PC-3 (cell line): ENCODE data around the gene NOL6. TPM values are rescaled to one million over a fixed set of nuclear protein-coding genes. Genes with fewer than 3 reads are reported as not detected.

Experiments
- ATAC-seq: fragments of 200-7000 bp; cut with Tn5 transposase; 2 replicates; pipeline ENCODE4 v1.9.1; 2020; ENCODE audit warnings: mild to moderate bottlenecking, moderate library complexity
- BruUV-seq: library from RNA; stranded (reverse); fragments of 400-500 nt; replicated peaks from 2 replicates; lab custom pipeline; 2021; lab: Mats Ljungman, UMichigan
- CTCF ChIA-PET: fragments of 300-600 bp; sonication (Branson Sonifier 250); formaldehyde crosslinking; loops from one replicate; lab custom pipeline; 2022; ENCODE audit warnings: antibody characterized with exemption; lab: Charles Lee
- POLR2A ChIA-PET: fragments of 300-600 bp; sonication (Branson Sonifier 250); formaldehyde crosslinking; loops from one replicate; lab custom pipeline; 2022; ENCODE audit warnings: antibody characterized with exemption; ENCODE audit not compliant: unreplicated experiment; lab: Charles Lee
- DNase-seq: peaks from one replicate; pipeline ENCODE4 v3.0.0-alpha.2; 2015
- H2AFZ ChIP-seq: fragments of 300-600 bp; sonication (generic); 2 replicates; pipeline ENCODE4 v1.6.0; 2016; ENCODE audit warnings: antibody characterized with exemption, low read length
- H3F3A ChIP-seq: fragments of 300-600 bp; sonication (generic); one replicate; pipeline ENCODE4 v1.6.0; 2017; ENCODE audit warnings: antibody characterized with exemption, low read length, control low read depth, mild to moderate bottlenecking; ENCODE audit not compliant: unreplicated experiment
- H3K27ac ChIP-seq: fragments of 300-600 bp; sonication (generic); 2 replicates; pipeline ENCODE4 v1.5.1; 2016; ENCODE audit warnings: mild to moderate bottlenecking, low read length
- H3K27me3 ChIP-seq: fragments of 300-600 bp; sonication (generic); 2 replicates; pipeline ENCODE4 v1.6.1; 2016; ENCODE audit warnings: low read length, mixed read lengths
- H3K36me3 ChIP-seq: fragments of 300-600 bp; sonication (generic); 2 replicates; pipeline ENCODE4 v1.6.1; 2016; ENCODE audit warnings: low read depth, mixed run types, low read length, mixed read lengths
- H3K4me1 ChIP-seq: fragments of 300-600 bp; sonication (generic); 2 replicates; pipeline ENCODE4 v1.5.1; 2016; ENCODE audit warnings: low read length; ENCODE audit not compliant: insufficient read depth
- H3K4me2 ChIP-seq: fragments of 300-600 bp; sonication (generic); 2 replicates; pipeline ENCODE4 v1.6.0; 2016; ENCODE audit warnings: low read length
- H3K4me3 ChIP-seq: fragments of 300-600 bp; sonication (generic); 2 replicates; pipeline ENCODE4 v1.5.1; 2016; ENCODE audit warnings: mild to moderate bottlenecking, low read length, mixed read lengths
- H3K79me2 ChIP-seq: fragments of 300-600 bp; sonication (generic); 2 replicates; pipeline ENCODE4 v1.6.1; 2017; ENCODE audit warnings: low read length, mixed read lengths
- H3K9ac ChIP-seq: fragments of 300-600 bp; sonication (generic); 2 replicates; pipeline ENCODE4 v1.6.0; 2016; ENCODE audit warnings: mild to moderate bottlenecking, low read length
- H3K9me2 ChIP-seq: fragments of 300-600 bp; sonication (generic); replicated peaks from 2 replicates; pipeline ENCODE4 v1.6.1; 2016; ENCODE audit warnings: mixed run types, low read length, mixed read lengths
- H3K9me3 ChIP-seq: fragments of 300-600 bp; sonication (generic); 2 replicates; pipeline ENCODE4 v1.6.1; 2016; ENCODE audit warnings: low read length, mixed read lengths
- H4K20me1 ChIP-seq: fragments of 300-600 bp; sonication (generic); 2 replicates; pipeline ENCODE4 v1.6.1; 2016; ENCODE audit warnings: low read length, mixed read lengths
- CTCF ChIP-seq: fragments of 300-600 bp; sonication (generic); conservative IDR thresholded peaks from 2 replicates; pipeline ENCODE4 v1.5.1; 2017; ENCODE audit warnings: antibody characterized with exemption, low read depth, mild to moderate bottlenecking, low read length
- EZH2 ChIP-seq: fragments of 300-600 bp; sonication (generic); IDR thresholded peaks from one replicate; pipeline ENCODE4 v1.6.1; 2017; ENCODE audit warnings: antibody characterized with exemption, mild to moderate bottlenecking, low read length; ENCODE audit not compliant: unreplicated experiment
- EZH2phosphoT487 ChIP-seq: fragments of 300-600 bp; sonication (generic); IDR thresholded peaks from 2 replicates; pipeline ENCODE4 v1.6.1; 2018; ENCODE audit warnings: mild to moderate bottlenecking, antibody characterized with exemption, low read length, borderline replicate concordance
- intact Hi-C: fragments of 100-400 bp; cut with micrococcal nuclease; formaldehyde crosslinking; loops from 2 replicates; pipeline ENCODE4 v1.9.0; 2023
- total RNA-seq: library from RNA; depleted of rRNA; stranded (reverse); fragments of >200 nt; gene quantifications from 2 replicates; pipeline ENCODE4 v1.2.3, GENCODE V29; 2014

The NOL6 gene
- total RNA-seq, 1 experiment from 2014 or later: 35.9 TPM

- ChIA-PET CTCF (no interaction called here), POLR2A (no interaction called here)
- BruUV-seq: no TSS peak
- H2AFZ ChIP-seq: no peak overlapping the region
- H3K27ac ChIP-seq: no peak overlapping the region
- no peaks in the 10 kb centered on the region for H3K36me3 ChIP-seq
- no peaks in the 10 kb centered on the region for H4K20me1 ChIP-seq
- H3K4me1 ChIP-seq: peaks cover 29% of the 10 kb centered on the region
- TF ChIP-seq CTCF (no peak), EZH2 (no peak), EZH2phosphoT487 (no peak)
- ATAC-seq (no peak), DNase-seq (no peak)
- H3K4me3 ChIP-seq: no peak overlapping the region
- no peak overlapping the region for H3K9ac ChIP-seq
- H3K27me3 ChIP-seq: no peaks in the 10 kb centered on the region
- no peaks in the 10 kb centered on the region for H3K9me2 ChIP-seq
- H3K4me2 ChIP-seq: no peak overlapping the region
- H3K79me2 ChIP-seq: no peaks in the 10 kb centered on the region
- H3F3A ChIP-seq: no peaks in the 10 kb centered on the region
- no peaks in the 10 kb centered on the region for H3K9me3 ChIP-seq
- intact Hi-C loops: no loop called here
Measured at GRCh38 chr9:33416996-33417395, 56.7 kb downstream of the NOL6 start.

GRCh38 chr9:33415501-33416038 is 58.2 kb downstream of the NOL6 start:
- DNase-seq (peak; percentile 96), ATAC-seq (peak; percentile 95)
- no TSS peak for BruUV-seq
- H3K9me2 ChIP-seq: no peaks in the 10 kb centered on the region
- no peaks in the 10 kb centered on the region for H3K79me2 ChIP-seq
- peak overlapping the region; percentile 75 for H3K4me2 ChIP-seq
- H2AFZ ChIP-seq: peak overlapping the region; percentile 33; the same call in 1 of the 2 replicates
- H3F3A ChIP-seq: no peaks in the 10 kb centered on the region
- peaks cover 29% of the 10 kb centered on the region for H3K4me1 ChIP-seq
- H3K27me3 ChIP-seq: no peaks in the 10 kb centered on the region
- ChIA-PET CTCF (interaction anchor here (0.6 to 1.5 kb wide), 4 partner anchors 12 to 85 kb away, joined by 3 to 4 read pairs (median 4); partner anchors contain the start of gene AQP3), POLR2A (interaction anchor here (0.7 kb wide), 1 partner anchor 16 kb away, joined by 4 read pairs; no protein-coding TSS in a partner anchor)
- H3K27ac ChIP-seq: peak overlapping the region; percentile 51
- H3K9me3 ChIP-seq: no peaks in the 10 kb centered on the region
- no peaks in the 10 kb centered on the region for H3K36me3 ChIP-seq
- no peaks in the 10 kb centered on the region for H4K20me1 ChIP-seq
- intact Hi-C loops: loop anchor here (1.0 kb wide), 1 partner anchor 10 kb away; no protein-coding TSS in a partner anchor
- TF ChIP-seq EZH2 (no peak), CTCF (peak; percentile 89), EZH2phosphoT487 (peak; percentile 66; the same call in 1 of the 2 replicates)
- H3K4me3 ChIP-seq: no peak overlapping the region
- H3K9ac ChIP-seq: peak overlapping the region; percentile 42; the same call in 1 of the 2 replicates
